Measurements from ENCODE around the gene MYL12A. TPM values are rescaled to one million over a fixed set of nuclear protein-coding genes. Genes with fewer than 3 reads are reported as not detected.

MYL12A gene
- polyA plus RNA-seq, 3 donors, result 476 to 513 (median 509) TPM

- DNase-seq (ENCODE audit: low read depth in 3 of 3, low spot score in 2 of 3), result no peak
Observed at GRCh38 chr18:3279201-3280185, 31.9 kb downstream of the MYL12A start.

DNA sequence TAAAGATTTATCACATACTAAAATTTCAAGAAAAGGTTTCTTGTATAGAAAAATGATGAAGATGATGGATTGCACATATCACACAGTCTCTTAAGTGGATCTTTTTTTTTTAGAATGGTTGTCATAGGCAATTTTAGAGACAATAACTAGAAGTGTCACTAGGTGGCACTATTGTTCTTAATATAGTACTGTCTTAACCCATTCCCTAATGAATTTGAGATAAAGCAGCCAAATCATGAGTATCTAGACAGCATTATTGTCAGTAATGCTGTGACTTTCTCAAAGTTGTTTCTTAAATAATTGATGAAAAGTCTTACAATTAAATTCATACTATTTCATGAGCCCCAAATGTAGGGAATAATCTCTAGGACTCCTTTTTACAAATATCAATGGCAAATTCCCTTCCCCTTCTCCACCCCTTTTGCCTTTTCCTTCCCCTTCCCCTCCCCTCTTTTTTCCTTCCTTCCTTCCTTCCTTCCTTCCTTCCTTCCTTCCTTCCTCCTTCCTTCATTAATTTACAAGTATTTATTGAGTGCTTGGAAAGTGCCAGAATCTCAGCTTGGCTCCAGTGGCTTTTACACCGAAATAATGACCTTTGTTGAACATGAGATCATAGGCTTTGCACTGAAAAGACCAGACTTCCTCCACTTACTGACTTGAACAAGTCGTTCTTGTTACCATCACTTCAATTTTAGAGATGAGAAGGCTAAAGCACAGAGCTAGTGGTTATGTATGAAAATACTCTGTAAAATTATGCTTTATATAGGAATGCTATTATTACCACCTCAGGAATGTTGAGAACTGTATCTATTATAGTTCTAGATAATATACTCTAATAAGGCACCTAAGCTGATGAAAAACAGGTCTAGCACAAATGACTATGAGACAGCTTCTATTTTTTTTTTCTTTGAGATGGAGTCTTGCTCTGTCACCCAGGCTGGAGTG, 34.1 kb downstream of the MYL12A start:
- peak; percentile 68 to 83 (median 71) for DNase-seq (ENCODE audit: low read depth in 3 of 3, low spot score in 2 of 3)

DNA sequence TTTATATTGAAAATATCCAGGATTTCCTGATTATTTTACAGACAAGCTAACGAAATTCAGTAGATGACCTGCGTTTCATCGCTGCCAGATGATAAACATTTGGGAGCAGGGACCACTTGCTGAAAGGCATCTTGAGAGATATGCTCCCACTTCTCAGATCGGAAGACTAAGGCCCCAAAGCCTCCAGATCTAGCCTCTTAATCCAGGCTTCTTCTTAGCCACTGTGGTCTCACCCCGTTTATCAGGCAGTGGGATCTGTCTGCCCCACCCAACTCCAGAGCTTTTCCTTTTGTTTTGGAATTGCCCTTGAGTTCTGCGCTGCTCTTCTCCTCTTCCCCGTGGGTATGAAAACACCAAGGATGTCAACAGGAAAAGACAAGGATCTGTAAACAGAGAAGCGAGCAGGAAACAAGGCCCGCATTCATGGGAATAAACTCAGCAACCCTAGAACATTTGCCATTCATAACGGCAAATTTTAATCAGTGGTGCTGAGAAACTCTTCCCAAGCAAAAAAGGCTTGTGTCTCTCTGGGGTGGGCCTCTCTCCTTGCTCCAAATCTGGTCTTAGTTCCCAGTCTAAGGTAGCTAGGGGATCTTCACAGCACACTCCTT, 35.8 kb downstream of the MYL12A start:
- DNase-seq (ENCODE audit: low read depth in 3 of 3, low spot score in 2 of 3), result no peak

- DNase-seq (ENCODE audit: low read depth in 3 of 3, low spot score in 2 of 3), result no peak
Observed at GRCh38 chr18:3283908-3284307, 36.3 kb downstream of the MYL12A start.

- no peak for DNase-seq (ENCODE audit: low read depth in 3 of 3, low spot score in 2 of 3)
Observed at GRCh38 chr18:3284501-3284900, 36.9 kb downstream of the MYL12A start.

DNA sequence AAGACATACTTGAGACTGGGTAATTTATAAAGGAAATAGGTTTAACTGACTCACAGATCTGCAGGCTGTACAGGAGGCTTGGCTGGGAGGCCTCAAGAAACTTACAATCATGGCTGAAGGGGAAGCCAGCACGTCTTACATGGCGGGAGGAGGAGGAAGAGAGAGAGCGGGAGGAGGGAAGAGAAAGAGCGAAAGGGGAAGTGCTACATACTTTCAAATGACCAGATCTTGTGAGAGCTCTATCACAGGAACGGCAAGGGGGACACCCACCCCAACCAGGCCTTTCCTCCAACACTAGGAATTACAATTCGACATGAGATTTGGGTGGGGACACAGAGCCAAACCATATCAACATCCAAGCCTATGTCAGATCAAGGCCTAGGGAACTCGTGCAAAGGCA, 38.6 kb downstream of the MYL12A start:
- DNase-seq (ENCODE audit: low read depth in 3 of 3, low spot score in 2 of 3), result no peak

- no peak for DNase-seq (ENCODE audit: low read depth in 3 of 3, low spot score in 2 of 3)
Observed at GRCh38 chr18:3293196-3293951, 45.8 kb downstream of the MYL12A start.

- DNase-seq (ENCODE audit: low read depth in 3 of 3, low spot score in 2 of 3), result no peak
Observed at GRCh38 chr18:3294435-3295080, 47.0 kb downstream of the MYL12A start.

- DNase-seq (ENCODE audit: low read depth in 3 of 3, low spot score in 2 of 3), result peak; percentile 72 to 85 (median 72)
Observed at GRCh38 chr18:3297025-3297984, 49.7 kb downstream of the MYL12A start.

DNA sequence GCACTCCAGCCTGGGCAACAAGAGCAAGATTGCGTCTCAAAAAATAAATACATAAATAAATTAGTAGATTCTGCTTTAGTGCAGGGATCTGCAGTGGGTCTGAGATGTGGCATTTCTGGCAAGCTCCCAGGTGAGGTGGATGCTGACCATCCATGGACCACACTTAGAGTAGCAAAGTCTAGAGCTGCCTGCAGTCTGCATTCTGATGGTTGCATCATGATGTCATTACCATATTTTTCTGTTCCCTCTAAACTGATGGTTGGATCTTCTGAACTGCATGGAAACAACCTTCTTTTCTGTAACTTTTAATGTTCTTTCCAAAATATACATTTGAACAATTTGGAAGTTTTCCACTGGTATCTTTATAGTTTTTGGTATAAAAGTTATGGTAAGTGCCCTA, 57.2 kb downstream of the MYL12A start:
- no peak for DNase-seq (ENCODE audit: low read depth in 3 of 3, low spot score in 2 of 3)

GRCh38 chr18:3305354-3305762, 57.8 kb downstream of the MYL12A start:
- no peak for DNase-seq (ENCODE audit: low read depth in 3 of 3, low spot score in 2 of 3)

Other genes with a start within 250 kb of the MYL12A start
- gene LPIN2, start 234.7 kb upstream of the MYL12A start, polyA plus RNA-seq (ENCODE audit: insufficient read length in 3 of 3), result 10 to 100 TPM; 34.4 to 37.7 (median 37.4) TPM
- gene MYOM1, start 27.8 kb upstream of the MYL12A start, polyA plus RNA-seq (ENCODE audit: insufficient read length in 3 of 3), result 1 to 10 TPM; 6.9 to 7.8 (median 7.4) TPM
- 100 to 1,000 TPM; 681 to 738 (median 689) TPM for gene MYL12B, start 14.3 kb downstream of the MYL12A start, polyA plus RNA-seq (ENCODE audit: insufficient read length in 3 of 3)
- 100 to 1,000 TPM in 1 of 3 donors, 10 to 100 TPM in 2; 81.7 to 100 (median 88.2) TPM for gene TGIF1, start 202.4 kb downstream of the MYL12A start, polyA plus RNA-seq (ENCODE audit: insufficient read length in 3 of 3)